ENCODE results near the gene DLGAP1.

DLGAP1 gene

GRCh38 chr18:3886575-3887322 lies 568.4 kb downstream of the DLGAP1 start:
- no peaks in the 10 kb centered on the region for H3K9me3 ChIP-seq
- no peaks in the 10 kb centered on the region for H3K27me3 ChIP-seq
- no peaks in the 10 kb centered on the region for H3K36me3 ChIP-seq
- no peak for TF ChIP-seq CTCF (IDR thresholded peaks at IDR 0.05; ENCODE audit: low read depth, low read length)
- DNase-seq: no peak
- no peak overlapping the region for H3K4me3 ChIP-seq (ENCODE audit: low read depth, low read length)
- H3K4me1 ChIP-seq: no peaks in the 10 kb centered on the region

DNA sequence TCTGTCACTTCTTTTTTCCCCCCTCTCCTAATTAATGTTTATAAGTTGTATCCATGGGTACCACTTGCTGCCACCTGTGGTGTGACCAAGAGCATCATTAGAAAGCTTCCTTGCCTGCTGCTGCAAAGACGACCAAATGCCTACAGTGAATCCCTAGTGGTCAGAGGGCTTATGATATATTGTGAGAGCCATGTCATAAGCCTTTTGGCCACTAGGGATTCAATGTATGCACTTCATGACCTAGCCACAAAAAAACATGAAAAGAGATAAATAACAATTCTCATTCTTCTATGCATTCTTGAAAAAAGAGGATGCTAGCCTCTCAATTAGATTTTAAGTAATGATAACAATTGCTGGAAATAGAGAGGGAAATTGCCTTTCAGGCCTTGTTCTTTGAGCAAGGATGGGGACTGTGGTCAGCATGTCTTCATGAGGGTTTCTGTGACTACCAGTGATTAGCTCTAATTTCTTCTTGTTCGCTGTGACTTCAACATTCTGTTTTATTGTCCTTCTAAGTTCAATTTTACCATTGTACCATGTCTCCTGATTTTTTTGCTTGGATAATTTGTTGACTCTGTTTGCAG lies 569.8 kb downstream of the DLGAP1 start:
- Histone ChIP-seq H3K4me1 (no peaks in the 10 kb centered on the region), H3K27me3 (no peaks in the 10 kb centered on the region), H3K9me3 (no peaks in the 10 kb centered on the region), H3K4me3 (ENCODE audit: low read depth, low read length) (no peak overlapping the region), H3K36me3 (no peaks in the 10 kb centered on the region)
- no peak for TF ChIP-seq CTCF (IDR thresholded peaks at IDR 0.05; ENCODE audit: low read depth, low read length)
- DNase-seq: no peak

- DNase-seq: no peak
- Histone ChIP-seq H3K27me3 (no peaks in the 10 kb centered on the region), H3K4me3 (ENCODE audit: low read depth, low read length) (no peak overlapping the region), H3K4me1 (no peaks in the 10 kb centered on the region), H3K9me3 (no peaks in the 10 kb centered on the region), H3K36me3 (no peaks in the 10 kb centered on the region)
- TF ChIP-seq CTCF (IDR thresholded peaks at IDR 0.05; ENCODE audit: low read depth, low read length): no peak
Observed at GRCh38 chr18:3879836-3880120, 575.3 kb downstream of the DLGAP1 start.

DNA sequence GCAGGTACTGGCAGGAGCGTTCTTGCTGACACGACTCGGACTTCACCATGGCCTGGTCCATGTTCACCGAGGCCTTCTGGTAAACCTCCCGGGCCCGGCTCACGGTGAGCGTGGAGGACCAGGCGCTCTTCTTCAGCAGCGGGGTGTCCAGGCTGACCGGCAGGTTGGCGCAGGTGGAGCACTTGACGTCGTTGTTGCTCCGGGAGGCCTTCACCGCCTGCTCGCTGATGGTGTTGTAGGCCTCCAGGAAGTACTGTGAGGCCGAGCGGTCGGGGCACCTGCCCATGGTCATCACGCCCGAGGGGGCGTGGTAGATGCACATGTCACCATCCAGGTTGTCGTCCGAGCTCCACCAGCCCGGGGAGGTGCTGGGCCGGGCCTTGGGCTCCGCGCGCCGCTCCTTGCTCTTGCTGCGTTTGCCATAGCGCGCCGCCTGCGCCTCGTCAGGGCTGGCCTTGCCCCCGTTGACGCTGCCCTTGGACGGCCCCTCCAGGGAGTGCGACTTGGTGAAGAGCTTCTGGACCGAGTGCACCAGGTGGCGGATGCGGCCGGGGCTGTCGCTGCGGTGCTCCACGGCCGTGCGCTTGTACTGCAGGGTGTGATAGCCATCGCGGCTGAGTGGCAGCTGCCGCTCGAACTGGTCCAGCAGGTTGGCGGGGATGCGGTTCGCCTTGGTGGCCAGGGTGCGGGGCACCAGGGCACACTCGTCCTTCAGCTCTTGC lies 575.8 kb downstream of the DLGAP1 start:
- Histone ChIP-seq H3K4me3 (ENCODE audit: low read depth, low read length) (no peak overlapping the region), H3K36me3 (no peaks in the 10 kb centered on the region), H3K4me1 (no peaks in the 10 kb centered on the region), H3K9me3 (no peaks in the 10 kb centered on the region), H3K27me3 (no peaks in the 10 kb centered on the region)
- DNase-seq: no peak
- TF ChIP-seq CTCF (IDR thresholded peaks at IDR 0.05; ENCODE audit: low read depth, low read length): no peak

- DNase-seq: no peak
- H3K27me3 ChIP-seq: no peaks in the 10 kb centered on the region
- H3K4me1 ChIP-seq: no peaks in the 10 kb centered on the region
- no peak overlapping the region for H3K4me3 ChIP-seq (ENCODE audit: low read depth, low read length)
- TF ChIP-seq CTCF (IDR thresholded peaks at IDR 0.05; ENCODE audit: low read depth, low read length): no peak
- no peaks in the 10 kb centered on the region for H3K9me3 ChIP-seq
- no peaks in the 10 kb centered on the region for H3K36me3 ChIP-seq
Observed at GRCh38 chr18:3878401-3878800, 576.7 kb downstream of the DLGAP1 start.

GRCh38 chr18:3877678-3878077 lies 577.4 kb downstream of the DLGAP1 start:
- no peak for TF ChIP-seq CTCF (IDR thresholded peaks at IDR 0.05; ENCODE audit: low read depth, low read length)
- no peak overlapping the region for H3K4me3 ChIP-seq (ENCODE audit: low read depth, low read length)
- no peaks in the 10 kb centered on the region for H3K36me3 ChIP-seq
- no peak for DNase-seq
- H3K4me1 ChIP-seq: no peaks in the 10 kb centered on the region
- H3K9me3 ChIP-seq: no peaks in the 10 kb centered on the region
- no peaks in the 10 kb centered on the region for H3K27me3 ChIP-seq
